Measurements from ENCODE around the gene NOP9.

Gene NOP9

GRCh38 chr14:24356208-24356607 is 56.6 kb downstream of the NOP9 start:
- DNase-seq: no peak

Data from NCI-H2227 treated with DMSO at 0.1 percent for 48 hours (cell line).